ENCODE measurements around the gene NUBP1. TPM values are rescaled to one million over a fixed set of nuclear protein-coding genes. Genes with fewer than 3 reads are reported as not detected.

The NUBP1 gene
- total RNA-seq, 2 experiments from 2014 or later = 19.3 to 20.1 TPM

- H3K9me3 Mint-ChIP-seq = no peaks in the 10 kb centered on the region
- CTCF ChIA-PET = no interaction called here
- Histone ChIP-seq H3K4me3 (ENCODE audit: low read length) (no peak overlapping the region), H3K4me1 (ENCODE audit: insufficient read depth, low read length) (no peaks in the 10 kb centered on the region), H3K27me3 (ENCODE audit: control insufficient read depth in 1 of 2, insufficient read depth in 2 of 2, low read length in 2 of 2) (peaks cover 0 to 3% of the 10 kb centered on the region in 2 experiments), H3K27ac (ENCODE audit: low read depth in 1 of 2, low read length in 2 of 2) (no peak overlapping the region), H3K36me3 (ENCODE audit: insufficient read depth, low read length) (no peaks in the 10 kb centered on the region), H3K9me3 (ENCODE audit: control insufficient read depth in 1 of 2, insufficient read depth in 1 of 2, low read length in 2 of 2) (peaks cover 0 to 7% of the 10 kb centered on the region in 2 experiments)
- POLR2A ChIA-PET = no interaction called here
- DNase-seq (no peak), ATAC-seq (ENCODE audit: poor library complexity) (no peak)
- H3K27ac Mint-ChIP-seq = no peak overlapping the region
- intact Hi-C loops (cut with DNase I, micrococcal nuclease) = no loop called here
- H3K4me1 Mint-ChIP-seq (ENCODE audit: low read depth) = no peaks in the 10 kb centered on the region
- H3K4me3 Mint-ChIP-seq = no peak overlapping the region
- TF ChIP-seq CTCF (IDR thresholded peaks at IDR 0.05) = no peak
- H3K36me3 Mint-ChIP-seq (ENCODE audit: low read depth) = no peaks in the 10 kb centered on the region
- peaks cover 14% of the 10 kb centered on the region for H3K27me3 Mint-ChIP-seq
Measured at GRCh38 chr16:10813099-10813455, 69.4 kb downstream of the NUBP1 start.

GRCh38 chr16:10817514-10817913 lies 73.9 kb downstream of the NUBP1 start:
- H3K9me3 Mint-ChIP-seq = no peaks in the 10 kb centered on the region
- H3K27ac Mint-ChIP-seq = no peak overlapping the region
- no peak overlapping the region for H3K4me3 Mint-ChIP-seq
- Histone ChIP-seq H3K4me1 (ENCODE audit: insufficient read depth, low read length) (no peaks in the 10 kb centered on the region), H3K27me3 (ENCODE audit: control insufficient read depth in 1 of 2, insufficient read depth in 2 of 2, low read length in 2 of 2) (peaks cover 0 to 3% of the 10 kb centered on the region in 2 experiments), H3K9me3 (ENCODE audit: control insufficient read depth in 1 of 2, insufficient read depth in 1 of 2, low read length in 2 of 2) (no peaks in the 10 kb centered on the region), H3K4me3 (ENCODE audit: low read length) (no peak overlapping the region), H3K27ac (ENCODE audit: low read depth in 1 of 2, low read length in 2 of 2) (no peak overlapping the region), H3K36me3 (ENCODE audit: insufficient read depth, low read length) (no peaks in the 10 kb centered on the region)
- H3K36me3 Mint-ChIP-seq (ENCODE audit: low read depth) = no peaks in the 10 kb centered on the region
- no peak for DNase-seq
- H3K27me3 Mint-ChIP-seq = peaks cover 14% of the 10 kb centered on the region
- no peak for TF ChIP-seq CTCF (IDR thresholded peaks at IDR 0.05)
- ATAC-seq (ENCODE audit: poor library complexity) = no peak
- CTCF ChIA-PET = no interaction called here
- intact Hi-C loops (cut with DNase I, micrococcal nuclease) = no loop called here
- H3K4me1 Mint-ChIP-seq (ENCODE audit: low read depth) = no peaks in the 10 kb centered on the region
- POLR2A ChIA-PET = no interaction called here

GRCh38 chr16:10817963-10818941 lies 74.6 kb downstream of the NUBP1 start, which contains the start of gene TVP23A:
Gene TVP23A, minus strand, starts transcription at chr16:10818794. Its CDS starts 301 bp downstream, at chr16:10818493.
- ChIA-PET POLR2A (no interaction called here), CTCF (no interaction called here)
- no peaks in the 10 kb centered on the region for H3K36me3 Mint-ChIP-seq (ENCODE audit: low read depth)
- ATAC-seq (ENCODE audit: poor library complexity) (no peak), DNase-seq (no peak)
- intact Hi-C loops (cut with DNase I, micrococcal nuclease) = no loop called here
- Histone ChIP-seq H3K9me3 (ENCODE audit: control insufficient read depth in 1 of 2, insufficient read depth in 1 of 2, low read length in 2 of 2) (no peaks in the 10 kb centered on the region), H3K4me3 (ENCODE audit: low read length) (no peak within 1 kb of the TSS), H3K27ac (ENCODE audit: low read depth in 1 of 2, low read length in 2 of 2) (no peak within 1 kb of the TSS), H3K36me3 (ENCODE audit: insufficient read depth, low read length) (no peaks in the 10 kb centered on the region), H3K27me3 (ENCODE audit: control insufficient read depth in 1 of 2, insufficient read depth in 2 of 2, low read length in 2 of 2) (peaks cover 0 to 3% of the 10 kb centered on the region in 2 experiments), H3K4me1 (ENCODE audit: insufficient read depth, low read length) (no peaks in the 10 kb centered on the region)
- TF ChIP-seq CTCF (IDR thresholded peaks at IDR 0.05) = no peak
- H3K4me1 Mint-ChIP-seq (ENCODE audit: low read depth) = no peaks in the 10 kb centered on the region
- no peaks in the 10 kb centered on the region for H3K9me3 Mint-ChIP-seq
- peaks cover 14% of the 10 kb centered on the region for H3K27me3 Mint-ChIP-seq
- H3K27ac Mint-ChIP-seq = no peak within 1 kb of the TSS
- H3K4me3 Mint-ChIP-seq = no peak within 1 kb of the TSS

Other genes starting within 250 kb of the NUBP1 start
- not detected for gene EMP2, start 163.2 kb upstream of the NUBP1 start, total RNA-seq
- not detected for gene TEKT5, start 48.9 kb upstream of the NUBP1 start, total RNA-seq
- gene TVP23A, start 75.0 kb downstream of the NUBP1 start, total RNA-seq = not detected
- gene CIITA, start 133.4 kb downstream of the NUBP1 start, total RNA-seq = 1 to 10 TPM; 2.4 to 3.0 TPM
- 1 to 10 TPM; 5.8 to 7.2 TPM for gene DEXI, start 198.6 kb downstream of the NUBP1 start, total RNA-seq
- gene CLEC16A, start 200.7 kb downstream of the NUBP1 start, total RNA-seq = 10 to 100 TPM; 21.7 to 22.7 TPM